Esophagus muscularis mucosa (tissue), 3 donors: ENCODE results near the gene PCDHA9.
A peak's percentile ranks its signal among the peaks of the same experiment; 100 is the strongest.

Experiments used
- CTCF ChIP-seq, 3 experiments: fragments of 200-600 bp in 2 of 3; fragments of 450-650 bp in 1 of 3; sonication (generic) in 2 of 3; IDR thresholded peaks; one replicate each; pipeline ENCODE4 v1.5.1; 2017 to 2019; ENCODE audit warnings: antibody characterized with exemption in 3 of 3, mild to moderate bottlenecking in 2 of 3, moderate library complexity in 1 of 3
- POLR2A ChIP-seq: fragments of 450-650 bp; IDR thresholded peaks from one replicate; pipeline ENCODE4 v1.6.1; 2017; ENCODE audit warnings: antibody characterized with exemption, moderate library complexity, mild to moderate bottlenecking, low read depth
- POLR2AphosphoS5 ChIP-seq, 2 donors: sonication (generic); formaldehyde crosslinking; IDR thresholded peaks; one replicate each; pipeline ENCODE4 v1.6.1; 2017; ENCODE audit warnings: antibody characterized with exemption in 2 of 2

- TF ChIP-seq POLR2A (no peak), CTCF (IDR thresholded peaks at IDR 0.05) (peak in 1 of 3 experiments; percentile 26), POLR2AphosphoS5 (IDR thresholded peaks at IDR 0.05) (no peak)
Observed at GRCh38 chr5:140801494-140801841, 46.7 kb upstream of the PCDHA9 start.
